Measurements from ENCODE around the gene PHF14.

DNA sequence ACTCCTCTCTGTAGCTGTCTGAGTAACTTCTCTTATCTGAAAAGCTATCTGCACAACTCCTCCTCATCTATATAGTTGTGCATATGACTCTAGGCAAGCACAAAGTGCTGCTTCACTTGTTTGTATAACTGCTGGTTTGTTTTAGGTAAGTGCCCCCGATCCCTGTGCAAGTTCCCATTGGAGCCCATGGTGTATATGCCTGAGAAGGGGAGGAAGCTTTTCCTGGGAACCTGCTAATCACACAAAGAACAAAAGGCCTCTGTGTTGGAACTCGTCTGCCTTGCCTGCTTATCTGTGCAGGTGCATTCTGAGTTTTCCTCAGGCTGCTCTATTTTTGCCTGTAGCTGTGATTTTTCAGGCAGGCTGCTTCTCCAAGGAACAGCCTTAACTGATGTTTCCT, 23.2 kb upstream of the PHF14 start:
- TF ChIP-seq CTCF (IDR thresholded peaks at IDR 0.05), result no peak
- no peak for TF ChIP-seq EP300 (IDR thresholded peaks at IDR 0.05)
- TF ChIP-seq POLR2AphosphoS5 (IDR thresholded peaks at IDR 0.05), result no peak
- no peak for TF ChIP-seq POLR2A (IDR thresholded peaks at IDR 0.05)
